H1 (cell line): ENCODE data around the gene CNOT8. TPM values are rescaled to one million over a fixed set of nuclear protein-coding genes. Genes with fewer than 3 reads are reported as not detected.

ENCODE experiments used
- CTCF ChIA-PET: fragments of 300-600 bp; sonication (Branson Sonifier 250); formaldehyde crosslinking; loops from one replicate; lab custom pipeline; 2021; ENCODE audit not compliant: partially characterized antibody; lab: Charles Lee
- POLR2A ChIA-PET: fragments of 300-600 bp; sonication (Branson Sonifier 250); formaldehyde crosslinking; loops from one replicate; lab custom pipeline; 2021; ENCODE audit warnings: inconsistent platforms; ENCODE audit not compliant: partially characterized antibody; lab: Charles Lee
- DNase-seq, 2 experiments: peaks; one replicate each; pipeline versions ENCODE4 v3.0.0 to v3.0.0-alpha.2; 2010 to 2022; ENCODE audit warnings: low spot score in 2 of 2, low read depth in 1 of 2, mixed read lengths in 1 of 2
- FAIRE-seq: peaks from 2 replicates; lab custom pipeline; 2011; peaks lifted over from hg19 to GRCh38; lab: Jason Lieb, UNC
- H2AFZ ChIP-seq: 2 replicates; pipeline ENCODE4 v1.8.1; 2012; ENCODE audit warnings: low read length, inconsistent platforms
- H2AK5ac ChIP-seq: 2 replicates; pipeline ENCODE4 v1.6.1; 2013; ENCODE audit warnings: low read depth, low read length
- H2BK120ac ChIP-seq: replicated peaks from 2 replicates; pipeline ENCODE3; 2013; ENCODE audit warnings: low read depth, low read length, inconsistent platforms
- H2BK12ac ChIP-seq: 2 replicates; pipeline ENCODE4 v1.6.1; 2013; ENCODE audit warnings: low read depth, low read length
- H2BK15ac ChIP-seq: 2 replicates; pipeline ENCODE4 v1.6.1; 2013; ENCODE audit warnings: low read length
- H2BK20ac ChIP-seq: 2 replicates; pipeline ENCODE4 v1.6.1; 2013; ENCODE audit warnings: low read length
- H2BK5ac ChIP-seq: 2 replicates; pipeline ENCODE4 v1.6.1; 2013; ENCODE audit warnings: low read depth, low read length
- H3K14ac ChIP-seq: 2 replicates; pipeline ENCODE4 v1.6.1; 2013; ENCODE audit warnings: inconsistent platforms; ENCODE audit not compliant: insufficient read length
- H3K18ac ChIP-seq: 2 replicates; pipeline ENCODE4 v1.6.1; 2013; ENCODE audit warnings: low read length; ENCODE audit errors: extremely low read depth
- H3K23ac ChIP-seq: 2 replicates; pipeline ENCODE4 v1.6.1; 2013; ENCODE audit warnings: inconsistent platforms; ENCODE audit not compliant: insufficient read length
- H3K23me2 ChIP-seq: 2 replicates; pipeline ENCODE4 v1.6.1; 2013; ENCODE audit warnings: low read depth, low read length
- H3K27ac ChIP-seq: 2 replicates; pipeline ENCODE4 v1.6.1; 2011; ENCODE audit warnings: low read depth, low read length, inconsistent platforms
- H3K27me3 ChIP-seq, 4 experiments: replicated peaks in 1 of 4; 1 replicate in 1 of 4; 2 replicates in 3 of 4; pipeline versions ENCODE4 v1.6.1 to v1.8.1; 2011 to 2013; ENCODE audit warnings: low read length in 3 of 4, mild to moderate bottlenecking in 3 of 4, inconsistent platforms in 2 of 4, mixed read lengths in 2 of 4, moderate library complexity in 1 of 4; ENCODE audit not compliant: control insufficient read depth in 3 of 4, insufficient read depth in 3 of 4; ENCODE audit errors: extremely low read depth in 1 of 4
- H3K36me3 ChIP-seq, 4 experiments: 2 replicates each; pipeline versions ENCODE4 v1.6.1 to v1.8.1; 2011 to 2013; ENCODE audit warnings: mild to moderate bottlenecking in 4 of 4, low read length in 3 of 4, moderate library complexity in 2 of 4, control low read depth in 1 of 4, inconsistent platforms in 1 of 4; ENCODE audit not compliant: insufficient read depth in 4 of 4, control insufficient read depth in 2 of 4
- H3K4ac ChIP-seq: replicated peaks from 2 replicates; pipeline ENCODE3; 2013; ENCODE audit warnings: low read length, low read depth, mixed read lengths, inconsistent platforms; ENCODE audit not compliant: insufficient read length
- H3K4me1 ChIP-seq, 4 experiments: replicated peaks in 1 of 4; 1 replicate in 1 of 4; 2 replicates in 3 of 4; pipeline versions ENCODE4 v1.6.1 to v1.8.1; 2011 to 2013; ENCODE audit warnings: low read length in 3 of 4, inconsistent platforms in 2 of 4, mixed read lengths in 1 of 4; ENCODE audit not compliant: insufficient read depth in 4 of 4, control insufficient read depth in 3 of 4
- H3K4me2 ChIP-seq, 2 experiments: 2 replicates each; pipeline versions ENCODE4 v1.6.1 to v1.8.1; 2011 to 2013; ENCODE audit warnings: low read depth in 2 of 2, low read length in 2 of 2, control low read depth in 1 of 2, inconsistent platforms in 1 of 2, mild to moderate bottlenecking in 1 of 2; ENCODE audit not compliant: insufficient read depth in 1 of 2
- H3K4me3 ChIP-seq, 4 experiments: fragments of 200-600, 300-600 bp in 1 of 4; sonication (generic), shearing (Covaris generic), sonication (Bioruptor Twin) in 1 of 4; 2 replicates each; pipeline versions ENCODE4 v1.5.1 to v1.8.1; 2011 to 2016; ENCODE audit warnings: low read length in 4 of 4, low read depth in 3 of 4, control low read depth in 2 of 4, inconsistent platforms in 2 of 4, mild to moderate bottlenecking in 2 of 4, mixed read lengths in 1 of 4, moderate library complexity in 1 of 4; ENCODE audit not compliant: insufficient read depth in 2 of 4; ENCODE audit errors: extremely low read depth in 1 of 4
- H3K56ac ChIP-seq: replicated peaks from 2 replicates; pipeline ENCODE3; 2013; ENCODE audit warnings: low read depth, mild to moderate bottlenecking, mixed read lengths, low read length, inconsistent platforms; ENCODE audit not compliant: insufficient read length
- H3K79me1 ChIP-seq: 2 replicates; pipeline ENCODE4 v1.6.1; 2013; ENCODE audit warnings: low read depth, low read length, control low read depth
- H3K79me2 ChIP-seq, 2 experiments: 2 replicates each; pipeline versions ENCODE4 v1.6.1 to v1.8.1; 2012 to 2013; ENCODE audit warnings: low read length in 2 of 2, mild to moderate bottlenecking in 2 of 2, inconsistent platforms in 1 of 2; ENCODE audit not compliant: insufficient read depth in 2 of 2, control insufficient read depth in 1 of 2
- H3K9ac ChIP-seq, 4 experiments: replicated peaks in 1 of 4; 1 replicate in 1 of 4; 2 replicates in 3 of 4; pipeline versions ENCODE4 v1.6.1 to v1.8.1; 2011 to 2013; ENCODE audit warnings: low read depth in 3 of 4, low read length in 3 of 4, control low read depth in 2 of 4, mild to moderate bottlenecking in 2 of 4, moderate library complexity in 2 of 4, inconsistent platforms in 1 of 4; ENCODE audit errors: extremely low read depth in 1 of 4
- H3K9me3 ChIP-seq, 2 experiments: 2 replicates each; pipeline versions ENCODE4 v1.6.1 to v1.8.1; 2012 to 2013; ENCODE audit warnings: mild to moderate bottlenecking in 2 of 2, moderate library complexity in 2 of 2, control low read depth in 1 of 2, inconsistent platforms in 1 of 2, low read depth in 1 of 2, low read length in 1 of 2, mixed read lengths in 1 of 2; ENCODE audit not compliant: insufficient read depth in 2 of 2
- H4K20me1 ChIP-seq, 2 experiments: replicated peaks in 1 of 2; 2 replicates each; pipeline versions ENCODE3 to v1.8.1; 2011 to 2013; ENCODE audit warnings: inconsistent platforms in 2 of 2, low read length in 2 of 2, mild to moderate bottlenecking in 1 of 2; ENCODE audit not compliant: insufficient read depth in 2 of 2, control insufficient read depth in 1 of 2
- H4K5ac ChIP-seq: 2 replicates; pipeline ENCODE4 v1.6.1; 2013; ENCODE audit warnings: low read length, low read depth, mixed read lengths, inconsistent platforms; ENCODE audit not compliant: insufficient read length
- H4K8ac ChIP-seq: 2 replicates; pipeline ENCODE4 v1.8.0; 2013; ENCODE audit warnings: mild to moderate bottlenecking, moderate library complexity, low read length, inconsistent platforms; ENCODE audit not compliant: insufficient read depth; ENCODE audit errors: extremely low read depth
- H4K91ac ChIP-seq: replicated peaks from 2 replicates; pipeline ENCODE3; 2013; ENCODE audit warnings: low read length, mixed read lengths, inconsistent platforms; ENCODE audit not compliant: insufficient read length
- BRCA1 ChIP-seq: IDR thresholded peaks from 2 replicates; pipeline ENCODE4 v1.6.1; 2012; ENCODE audit warnings: low read depth, low read length, improper control_type of control experiment
- CEBPB ChIP-seq: IDR thresholded peaks from 2 replicates; pipeline ENCODE4 v1.6.1; 2012; ENCODE audit warnings: low read depth, low read length
- CREB1 ChIP-seq: IDR thresholded peaks from 2 replicates; pipeline ENCODE4 v1.6.1; 2012; ENCODE audit warnings: inconsistent platforms
- HDAC2 ChIP-seq, 2 experiments: fragments of 300-600 bp in 1 of 2; sonication (generic) in 1 of 2; IDR thresholded peaks; 2 replicates each; pipeline ENCODE4 v1.6.1; 2011 to 2012; ENCODE audit warnings: low read depth in 2 of 2, low read length in 2 of 2, mild to moderate bottlenecking in 2 of 2, moderate library complexity in 2 of 2, borderline replicate concordance in 1 of 2, inconsistent platforms in 1 of 2
- NANOG ChIP-seq: IDR thresholded peaks from 2 replicates; pipeline ENCODE4 v1.6.1; 2011; ENCODE audit warnings: low read length, low read depth, mild to moderate bottlenecking, inconsistent platforms; ENCODE audit not compliant: insufficient read depth, poor library complexity, severe bottlenecking
- RAD21 ChIP-seq, 2 experiments: IDR thresholded peaks in 1 of 2; conservative IDR thresholded peaks in 1 of 2; 2 replicates each; pipeline ENCODE4 v1.6.1; 2011; ENCODE audit warnings: low read depth in 2 of 2, low read length in 2 of 2, improper control_type of control experiment in 1 of 2, inconsistent platforms in 1 of 2, mild to moderate bottlenecking in 1 of 2, moderate library complexity in 1 of 2
- SP4 ChIP-seq: IDR thresholded peaks from 2 replicates; pipeline ENCODE4 v1.6.1; 2012; ENCODE audit warnings: low read length, inconsistent platforms
- SUZ12 ChIP-seq: fragments of 200-600 bp; sonication (generic); IDR thresholded peaks from 2 replicates; pipeline ENCODE4 v1.6.1; 2012; ENCODE audit warnings: mild to moderate bottlenecking, inconsistent platforms, low read length, moderate library complexity, mixed read lengths
- YY1 ChIP-seq: IDR thresholded peaks from 2 replicates; pipeline ENCODE4 v1.6.1; 2011; ENCODE audit warnings: low read depth, mild to moderate bottlenecking, low read length
- WGBS, 2 experiments: shearing (Covaris generic) in 1 of 2; methylation state at CpG; one replicate each; pipeline versions ENCODE4 v1.1.6 to v1.1.7; 2013 to 2015; ENCODE audit warnings: low lambda C conversion rate in 2 of 2, mixed read lengths in 2 of 2, inconsistent platforms in 1 of 2, low coverage in 1 of 2, missing lambda C conversion rate in 1 of 2; ENCODE audit not compliant: insufficient replicate concordance in 2 of 2, insufficient coverage in 1 of 2, insufficient read length in 1 of 2; ENCODE audit errors: extremely low coverage in 1 of 2, missing lambda C conversion rate in 1 of 2; 5-methylcytosine and 5-hydroxymethylcytosine counted together
- polyA plus RNA-seq, 7 experiments: library from polyadenylated mRNA; depleted of rRNA in 3 of 7; stranded (reverse) in 5 of 7; unstranded in 2 of 7; fragments of >200 nt in 5 of 7; fragments of 200-250 nt in 2 of 7; gene quantifications; 1 replicate in 5 of 7; 2 replicates in 1 of 7; 4 replicates in 1 of 7; pipeline versions ENCODE4 v1.2.1 to v1.2.3, GENCODE V29; 2011 to 2013; ENCODE audit warnings: missing spikeins in 2 of 7, mixed read lengths in 2 of 7
- total RNA-seq: library from RNA; stranded (reverse); fragmentation: NEBNext Ultra II Directional; extraction: Animal tissue kit (Norgen Biotek cat#: 25700); gene quantifications from 2 replicates; pipeline ENCODE4 v1.2.1, GENCODE V29; 2021
- TF ChIP-seq, protein P1 (sequence below), 3 experiments: IDR thresholded peaks; 1 replicate in 2 of 3; 2 replicates in 1 of 3; pipeline versions ENCODE4 v1.5.1 to v1.6.1; 2011; ENCODE audit warnings: low read length in 3 of 3, mild to moderate bottlenecking in 3 of 3, inconsistent platforms in 2 of 3, low read depth in 1 of 3, moderate library complexity in 1 of 3; ENCODE audit not compliant: insufficient read depth in 1 of 3; ENCODE audit errors: control extremely low read depth in 1 of 3

CNOT8 gene
- total and polyA plus RNA-seq, 2 of the 8 experiments (the other 6 are each of a cell fraction or from before 2014, with no cell fraction given) = 36.4 to 62.9 TPM

DNA sequence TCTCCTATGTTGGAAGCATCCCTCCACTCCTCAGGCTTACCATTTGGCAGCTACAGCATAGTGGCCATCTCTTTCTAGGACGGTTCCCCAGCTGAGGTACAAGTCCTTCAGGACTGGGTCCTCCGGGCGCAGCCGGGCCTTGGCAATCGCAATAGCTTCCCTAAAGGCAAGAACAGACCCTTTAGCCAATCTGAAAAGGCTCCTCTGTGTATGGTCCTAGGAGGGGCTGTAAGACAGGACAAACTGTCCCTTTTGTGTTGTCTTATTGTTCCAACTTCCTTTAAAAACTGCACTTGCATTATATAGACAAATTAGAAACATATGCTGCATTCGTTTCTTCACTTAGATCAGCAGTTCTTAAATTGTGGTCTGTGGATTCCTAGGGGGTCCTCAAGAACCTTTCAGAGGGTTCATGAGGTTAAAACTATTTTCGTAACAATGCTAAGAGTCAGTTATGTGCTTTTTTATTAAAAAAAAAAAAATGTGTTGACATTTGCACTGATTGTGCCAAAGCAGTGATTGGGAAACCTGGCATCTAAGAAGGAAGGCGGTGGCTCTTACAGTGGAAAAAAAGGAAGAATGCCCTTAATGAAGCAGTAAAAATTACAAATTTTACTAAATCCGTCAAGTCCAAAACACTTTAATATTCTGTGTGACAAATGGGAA lies 40.9 kb downstream of the CNOT8 start:
- Histone ChIP-seq H4K5ac (no peak overlapping the region), H4K20me1 (no peaks in the 10 kb centered on the region), H4K8ac (no peak overlapping the region), H2AFZ (no peak overlapping the region), H4K91ac (no peak overlapping the region), H2BK15ac (no peak overlapping the region), H3K56ac (no peak overlapping the region), H3K9me3 (no peaks in the 10 kb centered on the region), H2BK12ac (no peak overlapping the region), H2AK5ac (no peak overlapping the region), H3K27me3 (no peaks in the 10 kb centered on the region), H2BK20ac (no peak overlapping the region), H3K18ac (no peak overlapping the region), H3K36me3 (peaks cover 30 to 87% (median 63%) of the 10 kb centered on the region in 4 experiments), H3K79me2 (no peaks in the 10 kb centered on the region), H2BK5ac (no peak overlapping the region), H3K79me1 (no peaks in the 10 kb centered on the region), H3K23ac (no peak overlapping the region), H3K4ac (no peak overlapping the region), H3K23me2 (no peaks in the 10 kb centered on the region; the same call in 1 of the 2 replicates), H2BK120ac (no peak overlapping the region), H3K9ac (no peak overlapping the region), H3K4me1 (no peaks in the 10 kb centered on the region), H3K27ac (no peak overlapping the region), H3K4me3 (no peak overlapping the region), H3K14ac (no peak overlapping the region), H3K4me2 (no peak overlapping the region)
- DNase-seq = no peak
- TF ChIP-seq BRCA1 (no peak), CREB1 (no peak), SP4 (no peak), HDAC2 (IDR thresholded peaks at IDR 0.05; ENCODE audit: borderline replicate concordance in 1 of 2, low read depth in 2 of 2, low read length in 2 of 2) (no peak), SUZ12 (no peak), NANOG (no peak), RAD21 (IDR thresholded peaks at IDR 0.05 in 1 of 2, conservative IDR thresholded peaks at IDR 0.05 in 1 of 2; ENCODE audit: low read depth in 2 of 2, low read length in 2 of 2) (no peak), YY1 (no peak), CEBPB (no peak)
- TF ChIP-seq, protein P1, sequence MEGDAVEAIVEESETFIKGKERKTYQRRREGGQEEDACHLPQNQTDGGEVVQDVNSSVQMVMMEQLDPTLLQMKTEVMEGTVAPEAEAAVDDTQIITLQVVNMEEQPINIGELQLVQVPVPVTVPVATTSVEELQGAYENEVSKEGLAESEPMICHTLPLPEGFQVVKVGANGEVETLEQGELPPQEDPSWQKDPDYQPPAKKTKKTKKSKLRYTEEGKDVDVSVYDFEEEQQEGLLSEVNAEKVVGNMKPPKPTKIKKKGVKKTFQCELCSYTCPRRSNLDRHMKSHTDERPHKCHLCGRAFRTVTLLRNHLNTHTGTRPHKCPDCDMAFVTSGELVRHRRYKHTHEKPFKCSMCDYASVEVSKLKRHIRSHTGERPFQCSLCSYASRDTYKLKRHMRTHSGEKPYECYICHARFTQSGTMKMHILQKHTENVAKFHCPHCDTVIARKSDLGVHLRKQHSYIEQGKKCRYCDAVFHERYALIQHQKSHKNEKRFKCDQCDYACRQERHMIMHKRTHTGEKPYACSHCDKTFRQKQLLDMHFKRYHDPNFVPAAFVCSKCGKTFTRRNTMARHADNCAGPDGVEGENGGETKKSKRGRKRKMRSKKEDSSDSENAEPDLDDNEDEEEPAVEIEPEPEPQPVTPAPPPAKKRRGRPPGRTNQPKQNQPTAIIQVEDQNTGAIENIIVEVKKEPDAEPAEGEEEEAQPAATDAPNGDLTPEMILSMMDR (IDR thresholded peaks at IDR 0.05; ENCODE audit: control extremely low read depth in 1 of 3, insufficient read depth in 1 of 3, low read depth in 1 of 3, low read length in 3 of 3) = no peak
- ChIA-PET POLR2A (no interaction called here), CTCF (interaction anchor here (1.1 kb wide), 1 partner anchor 19 kb away, joined by 4 read pairs; no protein-coding TSS in a partner anchor)
- WGBS, 2 experiments = 87% methylated on average over 9 of the region's 9 CpGs; no CpG with 5 or more reads in 1 of the 2 experiments
- FAIRE-seq = no peak
